Tracheal epithelial cell (primary cell): Measurements from ENCODE around the gene GUCD1. TPM values are rescaled to one million over a fixed set of nuclear protein-coding genes. Genes with fewer than 3 reads are reported as not detected.

Experiments used
- total RNA-seq: library from RNA; depleted of rRNA; stranded (reverse); fragments of >200 nt; gene quantifications from 2 replicates; pipeline ENCODE4 v1.2.1, GENCODE V29; 2014

GUCD1 gene
- total RNA-seq = 140 and 178 TPM in 2 replicates

DNA sequence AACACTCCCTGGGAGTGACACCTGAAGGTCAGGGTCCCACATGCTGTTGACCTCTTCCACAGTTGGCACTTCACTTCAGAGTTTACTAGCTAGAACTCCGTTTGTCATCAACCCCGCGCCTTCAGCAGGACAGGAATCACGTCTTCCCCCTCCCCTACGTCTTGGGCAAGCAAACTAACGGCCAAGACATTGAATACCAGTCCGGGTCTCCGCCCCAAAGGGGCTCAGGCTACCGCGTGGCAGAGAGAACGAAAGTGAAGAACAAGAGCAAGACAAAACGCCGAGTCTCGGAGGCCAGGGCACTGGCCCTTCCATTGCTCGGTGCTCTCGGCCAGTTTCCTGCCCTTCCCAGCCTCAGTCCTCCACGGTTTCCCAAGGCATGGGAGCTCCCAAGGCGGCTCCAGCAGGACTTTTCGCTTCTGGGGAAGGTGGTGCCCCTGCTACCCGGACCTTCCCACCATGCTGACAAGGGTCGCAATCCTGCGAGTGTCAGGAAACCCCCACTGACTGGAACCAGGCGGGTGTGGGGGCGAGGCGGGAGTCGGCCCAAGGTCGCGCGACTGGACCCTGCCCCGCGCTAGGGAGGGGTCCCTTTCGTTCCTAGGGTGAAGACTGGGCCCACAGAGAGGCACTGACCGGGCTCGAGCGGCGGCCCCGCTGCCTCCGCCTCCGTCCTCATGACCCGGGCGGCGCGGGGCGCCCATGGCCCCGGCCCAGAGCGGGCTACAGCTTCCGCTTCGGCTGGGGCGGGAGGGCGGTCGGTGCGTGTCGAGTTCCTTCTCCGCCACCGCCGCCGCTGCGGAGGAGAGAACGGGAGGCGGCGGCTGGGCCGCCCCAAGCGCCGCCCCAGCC lies at the start of gene GUCD1:
Gene GUCD1 (minus strand): TSS at position 826 of the 852 bp plus-strand sequence. CDS start 147 bp downstream, at position 679.

DNA sequence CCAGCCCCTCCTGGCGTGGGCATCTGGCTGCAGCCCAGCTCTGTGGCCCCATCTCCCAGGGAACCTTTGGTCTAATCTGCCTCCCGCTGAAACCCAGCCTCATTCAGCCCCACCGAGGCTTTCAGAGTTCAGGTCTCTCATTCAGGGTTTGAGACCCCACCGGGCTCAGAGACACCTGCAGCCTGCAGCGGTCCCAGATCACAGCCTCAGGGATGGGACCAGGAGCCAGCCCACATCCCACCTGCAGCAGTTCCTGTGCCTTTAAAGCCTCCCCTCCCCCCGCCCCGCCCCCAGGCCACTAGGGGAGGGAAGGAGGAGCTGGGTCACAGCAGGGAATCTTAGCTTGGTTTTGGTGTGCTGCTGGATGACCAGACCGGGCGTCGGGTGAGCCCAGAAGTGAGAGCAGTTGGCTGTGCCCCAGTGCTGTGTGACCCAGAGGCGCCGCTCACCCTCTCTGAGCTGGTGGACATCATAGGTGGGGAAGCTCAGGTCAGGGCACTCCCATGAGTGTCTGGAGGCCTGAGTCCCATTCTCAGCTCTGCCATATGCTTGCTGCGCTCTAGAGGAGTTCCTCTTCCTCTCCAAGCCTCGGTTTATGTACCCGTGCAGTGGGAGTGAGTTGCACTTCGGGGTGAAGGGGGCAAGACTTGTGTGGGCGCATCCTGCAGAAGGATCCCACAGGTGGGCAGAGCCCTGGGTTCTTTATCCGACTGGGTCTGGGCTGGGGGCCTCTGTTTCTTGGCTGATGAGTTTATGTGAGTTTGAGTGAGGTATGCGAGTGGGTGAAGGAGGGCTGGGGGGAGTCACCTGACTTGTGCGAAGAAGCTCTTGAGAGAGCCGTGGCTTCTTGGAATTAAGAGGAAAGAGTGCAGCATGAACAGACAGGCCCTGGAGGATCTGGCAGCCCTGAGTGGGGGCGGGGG lies 48.2 kb upstream of the GUCD1 start, which contains the start of gene GGT1:
Gene GGT1 (plus strand): TSS at position 347 of the 923 bp plus-strand sequence. CDS start 7,889 bp downstream, outside the sequence.

DNA sequence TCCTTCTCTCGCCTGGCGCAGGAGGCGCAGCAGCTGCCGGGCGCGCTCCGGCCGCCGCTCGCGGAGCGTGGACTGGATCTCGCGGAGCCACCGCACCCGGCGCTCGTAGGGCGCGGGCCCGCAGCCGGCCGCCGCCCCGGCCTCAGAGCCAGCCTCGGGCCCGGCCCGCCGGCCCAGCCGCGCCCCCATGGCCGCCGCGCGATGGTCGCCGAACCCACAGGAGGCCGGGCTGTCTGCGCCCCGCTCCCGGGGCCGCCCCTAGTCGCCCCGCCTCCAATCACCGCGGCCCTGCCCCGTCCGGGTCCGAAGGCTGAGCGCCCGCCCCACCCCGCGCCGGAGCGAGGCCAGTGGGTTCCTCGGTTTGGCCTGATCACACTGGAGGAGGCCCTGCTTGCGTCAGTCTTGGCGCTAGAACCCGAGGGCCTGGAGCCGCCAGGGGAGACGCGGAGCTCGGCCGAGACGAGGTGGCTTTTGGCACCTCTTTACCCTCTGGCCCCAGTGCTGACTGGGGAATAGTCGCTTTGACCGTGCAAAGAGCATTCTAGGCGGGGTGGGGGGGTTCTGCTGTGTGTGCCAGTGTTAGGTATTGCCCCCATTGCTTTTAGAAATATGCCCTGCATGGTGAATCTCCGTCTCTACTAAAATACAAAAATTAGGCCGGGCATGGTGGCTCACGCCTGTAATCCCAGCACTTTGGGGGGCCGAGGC lies 38.1 kb upstream of the GUCD1 start, which contains the start of gene LRRC75B:
Gene LRRC75B (minus strand): TSS at position 223 of the 708 bp plus-strand sequence. CDS start 34 bp downstream, at position 189.

DNA sequence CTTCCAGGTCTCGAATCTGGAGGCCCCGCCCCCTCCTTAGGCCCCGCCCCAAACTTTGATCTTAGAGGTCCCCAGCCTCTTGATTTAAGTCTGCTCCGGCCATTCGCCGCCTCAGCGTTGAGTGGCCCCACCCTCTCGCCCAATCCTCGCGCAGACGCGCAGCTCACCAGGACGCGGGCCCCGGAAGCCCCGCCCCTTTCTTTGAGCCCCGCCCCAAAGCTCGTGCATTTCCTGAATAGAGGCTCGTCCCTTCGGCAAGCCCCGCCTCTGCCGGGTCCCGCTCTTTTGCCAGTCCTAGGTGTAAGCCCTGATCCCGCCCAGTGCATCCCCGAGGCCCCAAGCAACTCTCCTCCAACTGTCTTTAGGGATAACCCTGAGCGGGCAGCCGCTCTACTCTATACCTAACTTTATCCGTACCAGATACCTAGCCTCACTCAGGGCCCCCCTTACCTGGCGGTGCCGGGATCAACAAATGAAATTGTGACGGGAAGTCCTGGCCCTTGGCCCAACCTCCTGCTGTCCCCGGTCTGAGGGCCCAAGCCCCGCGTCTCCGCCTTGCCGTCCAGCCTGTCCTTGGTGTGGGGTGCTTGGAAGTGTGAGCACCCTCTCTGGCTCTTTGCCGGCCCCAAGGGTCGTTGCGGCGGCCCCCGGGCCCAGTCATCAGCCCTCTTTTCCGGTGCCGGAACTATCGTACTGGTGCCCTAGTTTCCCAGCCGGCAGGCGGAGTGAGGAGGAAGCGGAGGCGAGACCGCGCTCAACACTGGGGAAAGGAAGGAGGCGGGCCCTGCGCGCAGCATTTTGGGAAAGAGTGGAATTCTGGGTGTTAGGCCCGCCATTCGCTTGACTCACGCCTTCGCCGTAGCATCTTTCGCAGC lies 464 bp upstream of the GUCD1 start, which contains the start of gene SNRPD3:
Gene SNRPD3 (plus strand): TSS at position 835 of the 875 bp plus-strand sequence. CDS start 1,676 bp downstream, outside the sequence.

DNA sequence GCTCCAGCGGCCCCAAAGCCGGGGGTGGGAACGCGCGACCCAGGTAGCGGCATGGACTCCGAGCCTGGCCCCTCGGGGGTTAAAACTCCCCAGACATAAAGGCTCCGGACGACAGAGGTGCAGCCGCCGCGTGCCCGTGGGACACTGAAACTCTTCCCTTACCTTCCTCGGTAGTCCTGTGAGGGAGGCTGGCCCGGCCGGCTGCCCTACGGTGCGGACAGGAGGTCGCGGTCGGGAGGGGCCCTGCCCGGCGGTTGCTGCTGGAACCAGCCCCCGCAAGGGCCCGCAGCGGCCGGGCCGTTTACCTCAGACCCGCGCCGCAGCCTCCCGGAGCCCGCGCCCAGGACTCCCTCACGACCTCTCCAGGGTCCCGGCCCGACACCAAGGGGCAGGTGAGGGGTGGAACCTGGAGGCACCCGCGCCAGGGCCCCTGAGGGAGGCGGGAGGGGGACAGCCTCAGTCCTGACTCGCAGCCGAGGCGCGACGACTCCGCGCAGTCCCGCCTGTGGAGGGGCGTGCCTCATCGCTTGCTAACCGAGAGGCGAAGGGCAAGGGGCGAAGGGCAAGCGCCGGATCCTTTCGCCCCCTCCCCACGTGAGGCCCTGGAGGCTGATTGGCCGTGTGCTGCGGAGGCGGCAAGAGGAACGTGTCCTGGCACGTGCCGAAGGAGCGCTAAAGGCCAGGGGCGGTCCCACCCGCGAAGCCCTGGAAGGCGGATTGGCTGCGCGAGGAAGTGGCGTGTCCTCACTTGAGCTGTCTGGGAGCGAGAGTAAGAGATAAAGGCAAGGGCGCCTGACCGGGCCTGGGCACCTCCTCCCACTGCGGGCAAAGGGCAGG lies 60.2 kb downstream of the GUCD1 start, which contains the start of gene UPB1:
Gene UPB1 (plus strand): TSS at position 805 of the 837 bp plus-strand sequence. CDS start 72 bp downstream, outside the sequence.

Other genes starting within 250 kb of the GUCD1 start
- gene ADORA2A, start 127.5 kb downstream of the GUCD1 start, total RNA-seq = 0.72 and 1.1 TPM in 2 replicates
- 0.24 TPM in 1 of 2 replicates, not detected in the other for gene UPB1, start 59.8 kb downstream of the GUCD1 start, total RNA-seq
- gene SNRPD3, start 861 bp upstream of the GUCD1 start, total RNA-seq = 153 and 174 TPM in 2 replicates
- gene LRRC75B, start 37.9 kb upstream of the GUCD1 start, total RNA-seq = 6.4 and 9.6 TPM in 2 replicates
- 5.3 and 21.4 TPM in 2 replicates for gene GGT1, start 48.1 kb upstream of the GUCD1 start, total RNA-seq
- not detected in 2 replicates for gene PIWIL3, start 219.6 kb upstream of the GUCD1 start, total RNA-seq